HepG2 (cell line): ENCODE results near the gene PAIP2. TPM values are rescaled to one million over a fixed set of nuclear protein-coding genes. Genes with fewer than 3 reads are reported as not detected.
A peak's percentile ranks its signal among the peaks of the same experiment; 100 is the strongest.

ENCODE experiments used
- ATAC-seq: fragments of 200-7000 bp; cut with Tn5 transposase; 3 replicates; pipeline ENCODE4 v1.9.1; 2020; ENCODE audit warnings: mild to moderate bottlenecking, moderate library complexity
- BruUV-seq: library from RNA; stranded (reverse); fragments of 400-500 nt; replicated peaks from 2 replicates; lab custom pipeline; 2021; lab: Mats Ljungman, UMichigan
- CTCF ChIA-PET: fragments of 300-600 bp; formaldehyde crosslinking; extraction: SDS; loops from one replicate; lab custom pipeline; 2021; ENCODE audit warnings: low total read pairs, inconsistent platforms, low intra/inter-chr PET ratio; lab: Yijun Ruan, JAX
- POLR2A ChIA-PET: fragments of 350-600 bp; sonication (Branson Sonifier 250); formaldehyde crosslinking; loops from one replicate; lab custom pipeline; 2020; ENCODE audit warnings: antibody characterized with exemption, inconsistent platforms; lab: Yijun Ruan, JAX
- DNase-seq: peaks from one replicate; pipeline ENCODE4 v3.0.0-alpha.2; 2015; ENCODE audit warnings: low spot score
- FAIRE-seq: peaks from 3 replicates; lab custom pipeline; 2011; peaks lifted over from hg19 to GRCh38; lab: Jason Lieb, UNC
- H2AFZ ChIP-seq: one replicate; pipeline ENCODE4 v1.6.1; 2011; ENCODE audit warnings: low read length, inconsistent platforms
- H3K27ac ChIP-seq: fragments of 300-600 bp; 3 replicates; pipeline ENCODE4 v1.8.0; 2011; ENCODE audit warnings: mixed run types, mild to moderate bottlenecking, mixed read lengths, low read length, inconsistent platforms; ENCODE audit not compliant: insufficient read depth; ENCODE audit errors: extremely low read length
- H3K27me3 ChIP-seq, 2 experiments: fragments of 200-600 bp in 1 of 2; 2 replicates in 1 of 2; 3 replicates in 1 of 2; pipeline versions ENCODE4 v1.6.0 to v1.8.0; 2011; ENCODE audit warnings: low read length in 2 of 2, mild to moderate bottlenecking in 2 of 2, moderate library complexity in 2 of 2, inconsistent platforms in 1 of 2; ENCODE audit not compliant: insufficient read depth in 2 of 2, control insufficient read depth in 1 of 2
- H3K36me3 ChIP-seq, 2 experiments: fragments of 200-600 bp in 1 of 2; replicated peaks in 1 of 2; 2 replicates in 1 of 2; 3 replicates in 1 of 2; pipeline versions ENCODE4 v1.5.1 to v1.8.0; 2011; ENCODE audit warnings: low read length in 2 of 2, inconsistent platforms in 1 of 2; ENCODE audit not compliant: insufficient read depth in 2 of 2, control insufficient read depth in 1 of 2
- H3K4me1 ChIP-seq: 2 replicates; pipeline ENCODE4 v1.5.1; 2012; ENCODE audit warnings: low read length, inconsistent platforms; ENCODE audit not compliant: insufficient read depth
- H3K4me2 ChIP-seq: 2 replicates; pipeline ENCODE4 v1.6.0; 2011; ENCODE audit warnings: low read depth, low read length, inconsistent platforms
- H3K4me3 ChIP-seq, 3 experiments: fragments of 200-600 bp in 1 of 3; sonication (generic), shearing (Covaris generic) in 1 of 3; replicated peaks in 1 of 3; 2 replicates each; pipeline ENCODE4 v1.5.1; 2011 to 2016; ENCODE audit warnings: low read length in 3 of 3, inconsistent platforms in 2 of 3, low read depth in 2 of 3, mild to moderate bottlenecking in 2 of 3, control low read depth in 1 of 3, mixed read lengths in 1 of 3; ENCODE audit not compliant: insufficient read depth in 1 of 3
- H3K79me2 ChIP-seq: one replicate; pipeline ENCODE4 v1.6.1; 2011; ENCODE audit warnings: low read length, inconsistent platforms; ENCODE audit not compliant: insufficient read depth
- H3K9ac ChIP-seq: 2 replicates; pipeline ENCODE4 v1.6.0; 2011; ENCODE audit warnings: mild to moderate bottlenecking, low read depth, low read length, inconsistent platforms; ENCODE audit not compliant: insufficient read depth
- H3K9me3 ChIP-seq: 2 replicates; pipeline ENCODE4 v1.5.1; 2012; ENCODE audit warnings: mild to moderate bottlenecking, low read length
- H4K20me1 ChIP-seq: 2 replicates; pipeline ENCODE4 v1.6.0; 2011; ENCODE audit warnings: inconsistent platforms, mild to moderate bottlenecking, low read length, moderate library complexity; ENCODE audit not compliant: insufficient read depth
- BHLHE40 ChIP-seq: IDR thresholded peaks from 2 replicates; pipeline ENCODE4 v1.6.1; 2011; ENCODE audit warnings: low read length, improper control_type of control experiment
- BRCA1 ChIP-seq: sonication (generic); formaldehyde crosslinking; IDR thresholded peaks from 2 replicates; pipeline ENCODE4 v1.4.0; 2020; ENCODE audit warnings: missing genetic modification reagents
- CC2D1A ChIP-seq: sonication (generic); formaldehyde crosslinking; IDR thresholded peaks from 2 replicates; pipeline ENCODE4 v1.8.1; 2023; ENCODE audit warnings: mild to moderate bottlenecking, missing genetic modification reagents
- KLF9 ChIP-seq: IDR thresholded peaks from 2 replicates; pipeline ENCODE4 v1.6.1; 2016; ENCODE audit warnings: low read depth
- LCORL ChIP-seq, 2 experiments: fragments of 450-650 bp in 1 of 2; sonication (generic) in 1 of 2; formaldehyde crosslinking in 1 of 2; IDR thresholded peaks; 2 replicates each; pipeline versions ENCODE4 v1.5.0 to v1.6.1; 2017 to 2020; ENCODE audit warnings: antibody characterized with exemption in 1 of 2, missing genetic modification reagents in 1 of 2
- MAFK ChIP-seq, 2 experiments: IDR thresholded peaks in 1 of 2; conservative IDR thresholded peaks in 1 of 2; 2 replicates each; pipeline ENCODE4 v1.6.1; 2011; ENCODE audit warnings: improper control_type of control experiment in 2 of 2, low read length in 2 of 2
- NONO ChIP-seq, 2 experiments: fragments of 450-650 bp in 1 of 2; sonication (generic) in 1 of 2; formaldehyde crosslinking in 1 of 2; IDR thresholded peaks in 1 of 2; conservative IDR thresholded peaks in 1 of 2; 2 replicates each; pipeline versions ENCODE4 v1.6.1 to v1.8.0; 2017 to 2022; ENCODE audit warnings: mild to moderate bottlenecking in 1 of 2, missing genetic modification reagents in 1 of 2, moderate library complexity in 1 of 2
- SAFB2 ChIP-seq: sonication (generic); formaldehyde crosslinking; IDR thresholded peaks from 2 replicates; pipeline ENCODE4 v1.5.1; 2020; ENCODE audit warnings: missing genetic modification reagents, low read depth, mild to moderate bottlenecking, borderline replicate concordance
- SSRP1 ChIP-seq: IDR thresholded peaks from 2 replicates; pipeline ENCODE4 v1.6.1; 2016; ENCODE audit warnings: control low read depth
- TBX2 ChIP-seq: sonication (generic); formaldehyde crosslinking; IDR thresholded peaks from 2 replicates; pipeline ENCODE4 v1.5.0; 2020; ENCODE audit warnings: missing genetic modification reagents, mild to moderate bottlenecking, borderline replicate concordance
- TMF1 ChIP-seq: sonication (generic); formaldehyde crosslinking; IDR thresholded peaks from 2 replicates; pipeline ENCODE4 v1.8.1; 2022; ENCODE audit warnings: low read depth, missing genetic modification reagents
- TOPORS ChIP-seq: sonication (generic); formaldehyde crosslinking; IDR thresholded peaks from 2 replicates; pipeline ENCODE4 v1.8.0; 2023; ENCODE audit warnings: mild to moderate bottlenecking, missing genetic modification reagents
- WIZ ChIP-seq: sonication (generic); formaldehyde crosslinking; IDR thresholded peaks from 2 replicates; pipeline ENCODE4 v1.5.1; 2020; ENCODE audit warnings: mild to moderate bottlenecking, missing genetic modification reagents
- ZNF251 ChIP-seq: sonication (generic); formaldehyde crosslinking; IDR thresholded peaks from 2 replicates; pipeline ENCODE4 v1.9.0; 2021; ENCODE audit warnings: mild to moderate bottlenecking, missing genetic modification reagents
- ZNF788 ChIP-seq: sonication (generic); formaldehyde crosslinking; IDR thresholded peaks from 2 replicates; pipeline ENCODE4 v1.5.0; 2020; ENCODE audit warnings: mild to moderate bottlenecking, missing genetic modification reagents, borderline replicate concordance
- ZSCAN30 ChIP-seq: sonication (generic); formaldehyde crosslinking; IDR thresholded peaks from 2 replicates; pipeline ENCODE4 v1.5.0; 2020; ENCODE audit warnings: mild to moderate bottlenecking, missing genetic modification reagents
- WGBS: methylation state at CpG from one replicate; pipeline ENCODE4 v1.1.6; 2017; ENCODE audit warnings: low lambda C conversion rate; 5-methylcytosine and 5-hydroxymethylcytosine counted together
- in situ Hi-C: cut with HindIII; loops from 2 replicates; pipeline ENCODE4 v1.10.0; 2017; ENCODE audit warnings: low pct_unique_long_range_greater_than_20kb; ENCODE audit not compliant: extremely low pct_ligation_motif_present
- intact Hi-C: fragments of 100-400 bp; cut with micrococcal nuclease; formaldehyde crosslinking; loops from one replicate; pipeline ENCODE4 v1.10.0; 2022; ENCODE audit not compliant: unreplicated experiment
- polyA plus RNA-seq, 8 experiments: library from polyadenylated mRNA; depleted of rRNA in 3 of 8; stranded (reverse) in 7 of 8; unstranded in 1 of 8; fragments of >200 nt; fragmentation: Illumina TruSeq in 4 of 8; extraction: Trizol in 4 of 8; gene quantifications; 2 replicates each; pipeline versions ENCODE4 v1.2.1 to v1.2.3, GENCODE V29; 2011 to 2016; ENCODE audit warnings: low read depth in 4 of 8, missing spikeins in 1 of 8, mixed read lengths in 1 of 8; ENCODE audit not compliant: insufficient read depth in 1 of 8
- total RNA-seq, 5 experiments: library from RNA; depleted of rRNA; stranded (reverse); fragments of >200 nt; fragmentation: Illumina TruSeq; extraction: Trizol; gene quantifications; 2 replicates each; pipeline ENCODE4 v1.2.3, GENCODE V29; 2016; ENCODE audit warnings: low read depth in 1 of 5
- TF ChIP-seq, protein P1 (sequence below): sonication (generic); formaldehyde crosslinking; IDR thresholded peaks from 2 replicates; pipeline ENCODE4 v1.5.1; 2020; ENCODE audit warnings: missing genetic modification reagents, mild to moderate bottlenecking, borderline replicate concordance
- TF ChIP-seq, protein P2 (sequence below): sonication (generic); formaldehyde crosslinking; IDR thresholded peaks from 2 replicates; pipeline ENCODE4 v1.4.0; 2020; ENCODE audit warnings: mild to moderate bottlenecking, missing genetic modification reagents
- TF ChIP-seq, protein P3 (sequence below), 2 experiments: sonication (generic) in 1 of 2; formaldehyde crosslinking in 1 of 2; IDR thresholded peaks; 2 replicates each; pipeline versions ENCODE4 v1.4.0 to v1.6.1; 2018 to 2020; ENCODE audit warnings: missing genetic modification reagents in 2 of 2, borderline replicate concordance in 1 of 2, low read depth in 1 of 2, mild to moderate bottlenecking in 1 of 2, missing biosample characterization in 1 of 2

PAIP2 gene
- total and polyA plus RNA-seq, 2 of the 13 experiments (the other 11 are each of a cell fraction or from before 2014, with no cell fraction given): 61.5 to 76.3 TPM

DNA sequence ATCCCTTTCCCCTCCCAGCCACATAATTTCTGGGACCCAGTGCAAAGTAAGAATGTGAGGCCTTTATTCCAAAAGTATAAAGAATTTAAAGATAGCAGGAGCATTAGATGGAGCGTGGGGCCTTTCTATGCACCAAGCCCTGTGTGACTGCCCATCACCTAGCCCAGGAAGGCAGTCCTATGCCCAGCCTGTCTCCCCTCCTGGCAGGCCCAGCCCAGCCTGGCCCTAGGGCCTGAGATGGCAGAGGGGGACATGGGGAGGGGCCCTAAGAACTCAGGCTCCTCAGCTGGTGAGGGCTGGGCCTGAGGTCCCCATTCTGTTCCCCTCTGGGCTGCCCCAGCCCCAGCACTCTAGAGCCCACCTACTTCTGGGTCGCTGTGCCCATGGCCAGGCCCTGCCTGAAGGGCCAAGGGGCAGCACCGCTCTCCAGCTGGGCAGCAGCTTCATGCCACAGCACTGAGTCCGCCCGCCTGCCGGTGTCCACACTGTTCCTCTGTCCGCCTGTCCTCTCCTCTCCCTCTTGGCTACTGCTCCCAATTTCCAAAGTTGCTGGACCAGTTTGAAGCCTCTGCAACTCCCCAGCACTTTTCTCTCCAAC lies 42.4 kb downstream of the PAIP2 start:
- ChIA-PET POLR2A (interaction anchor here (0.5 to 1.7 kb wide), 6 partner anchors 19 to 841 kb away, joined by 3 to 6 read pairs (median 4); partner anchors contain the start of genes ETF1, PAIP2, SPATA24 and UBE2D2), CTCF (no interaction called here)
- Histone ChIP-seq H3K79me2 (peaks cover 16% of the 10 kb centered on the region), H2AFZ (no peak overlapping the region), H3K9ac (peak overlapping the region; percentile 73), H3K4me1 (peaks cover 74% of the 10 kb centered on the region), H3K4me3 (peak overlapping the region; percentile 68 to 79 (median 76)), H3K27ac (peak overlapping the region; percentile 69), H3K27me3 (no peaks in the 10 kb centered on the region; a peak in 1 of 5 replicates), H3K9me3 (no peaks in the 10 kb centered on the region), H3K4me2 (peak overlapping the region; percentile 92), H4K20me1 (no peaks in the 10 kb centered on the region), H3K36me3 (no peaks in the 10 kb centered on the region)
- WGBS: 3% methylated on average over 5 of the region's 7 CpGs
- intact Hi-C loops (loop anchor here (2.0 kb wide), 1 partner anchor 19 kb away; no protein-coding TSS in a partner anchor), in situ Hi-C loops (no loop called here)
- FAIRE-seq (no peak), DNase-seq (no peak), ATAC-seq (peak; percentile 40)
- no TSS peak for BruUV-seq
- TF ChIP-seq ZNF788 (CRISPR knock-in tag): 0 out of 2 replicates have a peak, but pooled peaks have one; percentile 13
- TF ChIP-seq KLF9: no peak
- TF ChIP-seq, protein P1, sequence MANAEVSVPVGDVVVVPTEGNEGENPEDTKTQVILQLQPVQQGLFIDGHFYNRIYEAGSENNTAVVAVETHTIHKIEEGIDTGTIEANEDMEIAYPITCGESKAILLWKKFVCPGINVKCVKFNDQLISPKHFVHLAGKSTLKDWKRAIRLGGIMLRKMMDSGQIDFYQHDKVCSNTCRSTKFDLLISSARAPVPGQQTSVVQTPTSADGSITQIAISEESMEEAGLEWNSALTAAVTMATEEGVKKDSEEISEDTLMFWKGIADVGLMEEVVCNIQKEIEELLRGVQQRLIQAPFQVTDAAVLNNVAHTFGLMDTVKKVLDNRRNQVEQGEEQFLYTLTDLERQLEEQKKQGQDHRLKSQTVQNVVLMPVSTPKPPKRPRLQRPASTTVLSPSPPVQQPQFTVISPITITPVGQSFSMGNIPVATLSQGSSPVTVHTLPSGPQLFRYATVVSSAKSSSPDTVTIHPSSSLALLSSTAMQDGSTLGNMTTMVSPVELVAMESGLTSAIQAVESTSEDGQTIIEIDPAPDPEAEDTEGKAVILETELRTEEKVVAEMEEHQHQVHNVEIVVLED: no peak
- no peak for TF ChIP-seq MAFK (conservative IDR thresholded peaks at IDR 0.05 in 1 of 2, IDR thresholded peaks at IDR 0.05 in 1 of 2; ENCODE audit: low read length in 2 of 2)
- TF ChIP-seq TOPORS (CRISPR knock-in tag): 0 out of 2 replicates have a peak, but pooled peaks have one; percentile 39
- TF ChIP-seq, protein P2, sequence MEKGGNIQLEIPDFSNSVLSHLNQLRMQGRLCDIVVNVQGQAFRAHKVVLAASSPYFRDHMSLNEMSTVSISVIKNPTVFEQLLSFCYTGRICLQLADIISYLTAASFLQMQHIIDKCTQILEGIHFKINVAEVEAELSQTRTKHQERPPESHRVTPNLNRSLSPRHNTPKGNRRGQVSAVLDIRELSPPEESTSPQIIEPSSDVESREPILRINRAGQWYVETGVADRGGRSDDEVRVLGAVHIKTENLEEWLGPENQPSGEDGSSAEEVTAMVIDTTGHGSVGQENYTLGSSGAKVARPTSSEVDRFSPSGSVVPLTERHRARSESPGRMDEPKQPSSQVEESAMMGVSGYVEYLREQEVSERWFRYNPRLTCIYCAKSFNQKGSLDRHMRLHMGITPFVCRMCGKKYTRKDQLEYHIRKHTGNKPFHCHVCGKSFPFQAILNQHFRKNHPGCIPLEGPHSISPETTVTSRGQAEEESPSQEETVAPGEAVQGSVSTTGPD (CRISPR knock-in tag): no peak
- no peak for TF ChIP-seq LCORL (IDR thresholded peaks at IDR 0.05)
- 0 out of 2 replicates have a peak, but pooled peaks have one; percentile 1 for TF ChIP-seq LCORL (CRISPR knock-in tag; IDR thresholded peaks at IDR 0.05)
- 0 out of 2 replicates have a peak, but pooled peaks have one; percentile 79 for TF ChIP-seq SAFB2 (CRISPR knock-in tag)
- no peak for TF ChIP-seq ZNF251
- 0 out of 2 replicates have a peak, but pooled peaks have one; percentile 21 for TF ChIP-seq WIZ (CRISPR knock-in tag)
- no peak for TF ChIP-seq NONO (IDR thresholded peaks at IDR 0.05)
- TF ChIP-seq NONO (CRISPR knock-in tag; conservative IDR thresholded peaks at IDR 0.05): no peak
- TF ChIP-seq CC2D1A (CRISPR knock-in tag): no peak
- no peak for TF ChIP-seq TMF1
- no peak for TF ChIP-seq BRCA1 (CRISPR knock-in tag)
- TF ChIP-seq TBX2 (CRISPR knock-in tag): 0 out of 2 replicates have a peak, but pooled peaks have one; percentile 6
- no peak for TF ChIP-seq BHLHE40
- TF ChIP-seq, protein P3, sequence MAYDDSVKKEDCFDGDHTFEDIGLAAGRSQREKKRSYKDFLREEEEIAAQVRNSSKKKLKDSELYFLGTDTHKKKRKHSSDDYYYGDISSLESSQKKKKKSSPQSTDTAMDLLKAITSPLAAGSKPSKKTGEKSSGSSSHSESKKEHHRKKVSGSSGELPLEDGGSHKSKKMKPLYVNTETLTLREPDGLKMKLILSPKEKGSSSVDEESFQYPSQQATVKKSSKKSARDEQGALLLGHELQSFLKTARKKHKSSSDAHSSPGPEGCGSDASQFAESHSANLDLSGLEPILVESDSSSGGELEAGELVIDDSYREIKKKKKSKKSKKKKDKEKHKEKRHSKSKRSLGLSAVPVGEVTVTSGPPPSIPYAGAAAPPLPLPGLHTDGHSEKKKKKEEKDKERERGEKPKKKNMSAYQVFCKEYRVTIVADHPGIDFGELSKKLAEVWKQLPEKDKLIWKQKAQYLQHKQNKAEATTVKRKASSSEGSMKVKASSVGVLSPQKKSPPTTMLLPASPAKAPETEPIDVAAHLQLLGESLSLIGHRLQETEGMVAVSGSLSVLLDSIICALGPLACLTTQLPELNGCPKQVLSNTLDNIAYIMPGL (CRISPR knock-in tag; IDR thresholded peaks at IDR 0.05; ENCODE audit: borderline replicate concordance in 1 of 2, low read depth in 1 of 2): peak in 1 of 2 experiments; percentile 4; a peak in 1 of 4 replicates
- no peak for TF ChIP-seq SSRP1 (CRISPR knock-in tag)
- no peak for TF ChIP-seq ZSCAN30 (CRISPR knock-in tag)
